NCI-H345 (cell line): ENCODE data around the gene ALKBH7.
A peak's percentile ranks its signal among the peaks of the same experiment; 100 is the strongest.

ENCODE experiments used
- DNase-seq: peaks from one replicate; lab custom pipeline; 2025; lab: John Stamatoyannopoulos, UW

Gene ALKBH7

GRCh38 chr19:6424195-6424938 lies 51.8 kb downstream of the ALKBH7 start, which contains the start of gene KHSRP:
Gene KHSRP (minus strand): TSS chr19:6424811. CDS start chr19:6424701, 110 bp downstream.
- peak; percentile 29 for DNase-seq
